Measurements from ENCODE around the gene PRRC2B.
"Not testable (repeated sequence)": the region's sequence is repeated elsewhere in the genome, so short reads cannot be mapped to it uniquely, and the experiment has no call there.

PRRC2B gene

GRCh38 chr9:131393622-131394463 lies at the start of gene PRRC2B:
PRRC2B (plus strand) TSS chr9:131394086; CDS start chr9:131430145, 36,059 bp downstream.
- peak; percentile 73 to 75 for DNase-seq (ENCODE audit: low read depth in 2 of 2)

GRCh38 chr9:131344931-131345535 lies 48.9 kb upstream of the PRRC2B start:
- not testable (repeated sequence) for DNase-seq (ENCODE audit: low read depth in 2 of 2)

GRCh38 chr9:131346559-131346958 lies 47.3 kb upstream of the PRRC2B start:
- DNase-seq (ENCODE audit: low read depth in 2 of 2): no peak

- DNase-seq (ENCODE audit: low read depth in 2 of 2): no peak
These were observed 46.4 kb upstream of the PRRC2B start for GRCh38 chr9:131347376-131348020.

GRCh38 chr9:131348631-131349521 lies 45.0 kb upstream of the PRRC2B start:
- DNase-seq (ENCODE audit: low read depth in 2 of 2): no peak

- no peak for DNase-seq (ENCODE audit: low read depth in 2 of 2)
These were observed 44.4 kb upstream of the PRRC2B start for GRCh38 chr9:131349522-131349880.

- peak; percentile 80 to 83 for DNase-seq (ENCODE audit: low read depth in 2 of 2)
These were observed 43.9 kb upstream of the PRRC2B start for GRCh38 chr9:131349881-131350563.

GRCh38 chr9:131356479-131356878 lies 37.4 kb upstream of the PRRC2B start:
- not testable (repeated sequence) for DNase-seq (ENCODE audit: low read depth in 2 of 2)

GRCh38 chr9:131358556-131358955 lies 35.3 kb upstream of the PRRC2B start:
- DNase-seq (ENCODE audit: low read depth in 2 of 2): no peak

- DNase-seq (ENCODE audit: low read depth in 2 of 2): no peak
These were observed 32.6 kb upstream of the PRRC2B start for GRCh38 chr9:131361202-131361833.

- DNase-seq (ENCODE audit: low read depth in 2 of 2): no peak
These were observed 28.3 kb upstream of the PRRC2B start for GRCh38 chr9:131365546-131365945.

- no peak for DNase-seq (ENCODE audit: low read depth in 2 of 2)
These were observed 27.0 kb upstream of the PRRC2B start for GRCh38 chr9:131366761-131367401.

- DNase-seq (ENCODE audit: low read depth in 2 of 2): no peak
These were observed 26.4 kb upstream of the PRRC2B start for GRCh38 chr9:131367450-131367849.

GRCh38 chr9:131370638-131371037 lies 23.2 kb upstream of the PRRC2B start:
- no peak for DNase-seq (ENCODE audit: low read depth in 2 of 2)

- not testable (repeated sequence) for DNase-seq (ENCODE audit: low read depth in 2 of 2)
These were observed 21.3 kb upstream of the PRRC2B start for GRCh38 chr9:131372599-131372973.

GRCh38 chr9:131374638-131375037 lies 19.2 kb upstream of the PRRC2B start:
- DNase-seq (ENCODE audit: low read depth in 2 of 2): not testable (repeated sequence)

GRCh38 chr9:131379056-131379455 lies 14.8 kb upstream of the PRRC2B start:
- DNase-seq (ENCODE audit: low read depth in 2 of 2): no peak

GRCh38 chr9:131382850-131383729 lies 10.8 kb upstream of the PRRC2B start:
- DNase-seq (ENCODE audit: low read depth in 2 of 2): no peak

- DNase-seq (ENCODE audit: low read depth in 2 of 2): no peak
These were observed 8.6 kb upstream of the PRRC2B start for GRCh38 chr9:131385296-131385695.
